GM12891 (cell line): ENCODE measurements around the gene GBP1.

Source experiments
- POLR2A ChIP-seq: IDR thresholded peaks from 2 replicates; pipeline ENCODE4 v1.6.1; 2011; ENCODE audit warnings: low read depth, low read length, control low read depth
- POLR2AphosphoS5 ChIP-seq: IDR thresholded peaks from 2 replicates; pipeline ENCODE4 v1.6.1; 2011; ENCODE audit warnings: low read depth, low read length, control low read depth

GRCh38 chr1:89037186-89037585 lies 27.8 kb downstream of the GBP1 start:
- TF ChIP-seq POLR2A (no peak), POLR2AphosphoS5 (no peak)
